DOHH2 (cell line): ENCODE results near the gene INPP5F.
"Not testable (repeated sequence)": the region's sequence is repeated elsewhere in the genome, so short reads cannot be mapped to it uniquely, and the experiment has no call there.

Experiments
- CTCF ChIP-seq: fragments of 200-600 bp; sonication (generic); IDR thresholded peaks from one replicate; pipeline ENCODE4 v1.5.1; 2014; ENCODE audit warnings: antibody characterized with exemption, mild to moderate bottlenecking, low read depth, low read length; ENCODE audit not compliant: poor library complexity, severe bottlenecking
- EZH2phosphoT487 ChIP-seq: fragments of 200-600 bp; sonication (generic); IDR thresholded peaks from 2 replicates; pipeline ENCODE4 v1.6.1; 2017; ENCODE audit warnings: borderline replicate concordance, mild to moderate bottlenecking, antibody characterized with exemption, low read length, moderate library complexity, mixed read lengths

DNA sequence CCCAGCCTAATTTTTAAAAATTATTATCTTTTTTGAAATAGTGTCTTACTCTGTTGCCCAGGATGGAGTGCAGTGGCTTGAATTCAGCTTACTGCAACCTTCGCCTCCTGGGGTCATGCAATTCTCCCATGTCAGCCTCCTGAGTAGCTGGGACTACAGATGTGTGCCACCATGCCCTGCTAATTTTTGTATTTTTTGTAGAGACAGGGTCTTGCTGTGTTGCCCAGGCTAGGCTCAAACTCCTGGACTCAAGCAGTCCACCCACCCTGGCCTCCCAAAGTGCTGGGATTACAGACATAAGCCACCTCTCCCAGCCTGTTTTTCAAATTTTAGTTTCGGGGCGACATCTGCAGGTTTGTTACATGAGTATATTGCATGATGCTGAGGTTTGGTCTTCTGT lies 47.2 kb downstream of the INPP5F start:
- not testable (repeated sequence) for TF ChIP-seq CTCF, EZH2phosphoT487
